ENCODE results near the gene TGM5. TPM values are rescaled to one million over a fixed set of nuclear protein-coding genes. Genes with fewer than 3 reads are reported as not detected.
"Not testable (repeated sequence)": the region's sequence is repeated elsewhere in the genome, so short reads cannot be mapped to it uniquely, and the experiment has no call there.

TGM5 gene
- total RNA-seq, 4 donors from 2014 or later, result 0.28 to 5.0 (median 0.94) TPM; not detected in 1

- ATAC-seq (ENCODE audit: low FRiP score) (no peak), DNase-seq (ENCODE audit: low spot score) (no peak)
- no peak for TF ChIP-seq CTCF (IDR thresholded peaks at IDR 0.05)
Measured at GRCh38 chr15:43229977-43230376, 36.8 kb downstream of the TGM5 start.

GRCh38 chr15:43226436-43227305 is 40.1 kb downstream of the TGM5 start:
- ATAC-seq (ENCODE audit: low FRiP score) (no peak), DNase-seq (ENCODE audit: low spot score) (no peak)
- no peak for TF ChIP-seq CTCF (IDR thresholded peaks at IDR 0.05)

- ATAC-seq (ENCODE audit: low FRiP score); DNase-seq (ENCODE audit: low spot score): not testable (repeated sequence)
Measured at GRCh38 chr15:43225950-43226255, 40.8 kb downstream of the TGM5 start.

- DNase-seq (ENCODE audit: low spot score) (no peak), ATAC-seq (ENCODE audit: low FRiP score) (peak; percentile 80)
- no peak for TF ChIP-seq CTCF (IDR thresholded peaks at IDR 0.05)
Measured at GRCh38 chr15:43225201-43225949, 41.4 kb downstream of the TGM5 start.

- TF ChIP-seq CTCF (IDR thresholded peaks at IDR 0.05), result no peak
- ATAC-seq (ENCODE audit: low FRiP score), result no peak
- no peak for DNase-seq (ENCODE audit: low spot score)
Measured at GRCh38 chr15:43221422-43221821, 45.3 kb downstream of the TGM5 start.

- DNase-seq (ENCODE audit: low spot score) (no peak), ATAC-seq (ENCODE audit: low FRiP score) (no peak)
- no peak for TF ChIP-seq CTCF (IDR thresholded peaks at IDR 0.05)
Measured at GRCh38 chr15:43220991-43221403, 45.7 kb downstream of the TGM5 start, which contains the start of gene EPB42. TSS of gene EPB42 (minus strand) at chr15:43221018. CDS start at chr15:43220825, 193 bp downstream.
